Measurements from ENCODE around the gene CACNG4.

Gene CACNG4

DNA sequence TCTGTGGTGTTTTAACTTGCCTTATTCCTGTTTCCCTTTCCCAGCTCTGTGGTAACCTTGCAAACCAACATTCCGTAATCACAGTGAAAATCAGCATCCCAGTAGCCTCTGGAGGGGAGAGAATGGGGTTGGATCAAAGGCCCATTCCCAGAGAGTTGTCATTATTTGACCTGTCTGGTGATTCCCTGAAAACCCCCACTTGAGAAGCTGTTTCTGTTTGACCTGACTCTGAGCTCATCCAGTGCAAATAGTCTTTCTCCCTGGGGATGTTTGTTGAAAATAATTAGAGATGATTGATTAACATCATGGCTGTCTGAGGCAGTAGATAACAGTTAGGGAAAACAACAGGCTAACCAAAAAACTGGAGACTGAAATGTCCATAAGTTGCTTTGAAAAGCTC lies 82.9 kb downstream of the CACNG4 start:
- no peak for DNase-seq

- no peak for DNase-seq
These were observed 84.7 kb downstream of the CACNG4 start for GRCh38 chr17:67049025-67049739.

DNA sequence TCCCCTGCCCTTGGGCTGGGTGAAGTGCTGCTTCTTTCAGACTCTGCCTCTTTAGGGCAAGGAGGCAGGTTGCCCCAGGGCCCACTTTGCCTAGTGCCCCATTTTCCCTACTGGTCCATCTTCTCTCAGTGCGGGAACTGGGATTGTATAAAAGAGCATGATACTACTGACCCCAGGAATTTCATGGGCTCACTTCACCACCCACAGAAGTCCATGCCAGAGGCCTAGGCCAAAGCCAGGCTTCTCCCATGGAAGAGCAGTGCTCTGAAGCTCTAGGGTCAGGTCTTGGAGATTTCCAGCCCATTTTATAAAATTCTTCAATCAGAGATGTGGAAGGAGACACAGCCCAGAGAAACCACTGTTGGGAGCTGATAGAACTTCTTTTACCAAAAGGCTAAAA lies 85.6 kb downstream of the CACNG4 start:
- DNase-seq, result no peak

DNA sequence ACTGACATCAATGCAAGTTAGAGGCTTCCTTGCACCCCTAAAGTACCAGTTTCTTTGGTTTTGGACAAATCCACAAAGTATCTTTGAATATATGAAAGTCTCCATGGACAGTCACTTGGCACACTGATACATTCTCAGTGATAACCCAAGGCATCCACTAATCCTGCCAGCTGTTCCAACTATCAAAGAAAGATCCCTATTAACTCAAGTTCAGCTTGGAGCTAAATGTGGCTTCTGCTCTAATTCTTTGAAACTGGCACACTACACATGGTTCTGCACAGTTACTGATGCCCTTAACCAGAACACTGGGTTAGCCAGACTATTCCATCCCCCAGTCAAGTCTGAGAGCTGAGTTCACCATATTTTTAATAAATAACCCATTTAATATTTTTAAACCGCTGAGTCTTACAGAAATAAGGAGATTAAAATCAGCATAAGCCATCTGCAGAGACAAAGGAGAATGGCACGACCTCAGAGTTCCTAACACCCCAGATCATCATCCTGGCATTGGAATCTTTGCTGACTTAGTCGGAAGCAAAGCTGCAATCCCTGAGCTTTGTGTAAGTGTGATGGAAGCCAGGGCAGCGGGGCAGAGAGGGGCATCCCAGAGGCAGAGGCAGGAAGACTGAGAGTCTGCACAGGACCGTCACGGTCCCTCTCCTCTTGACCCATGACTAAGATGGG lies 86.1 kb downstream of the CACNG4 start:
- DNase-seq, result no peak

- no peak for DNase-seq
These were observed 86.6 kb downstream of the CACNG4 start for GRCh38 chr17:67051155-67051538.

GRCh38 chr17:67051837-67052236 lies 87.3 kb downstream of the CACNG4 start:
- no peak for DNase-seq

- no peak for DNase-seq
These were observed 88.4 kb downstream of the CACNG4 start for GRCh38 chr17:67052720-67053437.

DNA sequence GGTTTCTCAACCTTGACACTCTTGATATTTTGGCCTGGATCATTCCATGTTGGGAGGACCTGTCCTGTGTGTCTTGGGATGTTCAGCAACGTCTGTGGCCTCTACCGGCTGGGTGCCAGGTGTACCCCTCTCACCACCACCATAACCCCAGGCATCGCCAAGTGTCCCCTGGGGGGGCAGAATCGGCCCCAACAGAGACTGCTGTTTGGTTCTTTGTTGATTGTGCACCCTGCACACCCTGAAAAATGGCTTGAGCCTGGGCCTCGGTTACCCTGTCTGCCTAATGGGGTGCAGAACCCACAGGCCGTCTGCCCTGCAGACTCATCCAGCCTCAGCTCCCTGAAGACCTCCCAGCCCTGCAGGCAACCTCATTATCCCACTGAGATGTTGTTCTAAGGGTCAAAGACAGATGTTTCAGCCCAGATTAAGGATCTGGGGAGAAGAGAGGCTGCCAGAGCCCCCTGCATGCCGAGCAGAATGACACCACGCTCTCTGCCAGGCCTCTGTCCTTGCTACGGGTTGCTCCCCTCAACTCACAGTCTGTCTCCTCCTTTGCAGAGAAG lies 89.0 kb downstream of the CACNG4 start:
- no peak for DNase-seq

- DNase-seq, result no peak
These were observed 89.6 kb downstream of the CACNG4 start for GRCh38 chr17:67054011-67054591.

GRCh38 chr17:67054608-67055007 lies 90.1 kb downstream of the CACNG4 start:
- DNase-seq, result no peak

DNA sequence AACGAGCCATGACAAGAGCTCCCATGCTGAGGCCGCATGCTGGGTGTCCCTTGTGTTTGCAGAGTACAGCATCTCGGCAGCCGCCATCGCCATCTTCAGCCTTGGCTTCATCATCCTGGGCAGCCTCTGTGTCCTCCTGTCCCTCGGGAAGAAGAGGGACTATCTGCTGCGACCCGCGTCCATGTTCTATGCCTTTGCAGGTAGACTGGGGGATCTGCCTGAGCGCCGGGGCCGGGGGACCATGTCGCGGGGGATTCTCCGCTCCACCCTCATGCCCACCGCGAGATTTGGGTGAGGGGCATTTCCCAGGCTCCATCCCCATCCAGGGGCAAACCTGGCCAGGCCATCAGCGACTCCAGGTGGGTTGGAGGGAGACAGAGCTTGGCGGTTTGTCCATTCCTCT lies 90.5 kb downstream of the CACNG4 start:
- no peak for DNase-seq

- DNase-seq, result no peak
These were observed 91.6 kb downstream of the CACNG4 start for GRCh38 chr17:67055811-67056745.

DNA sequence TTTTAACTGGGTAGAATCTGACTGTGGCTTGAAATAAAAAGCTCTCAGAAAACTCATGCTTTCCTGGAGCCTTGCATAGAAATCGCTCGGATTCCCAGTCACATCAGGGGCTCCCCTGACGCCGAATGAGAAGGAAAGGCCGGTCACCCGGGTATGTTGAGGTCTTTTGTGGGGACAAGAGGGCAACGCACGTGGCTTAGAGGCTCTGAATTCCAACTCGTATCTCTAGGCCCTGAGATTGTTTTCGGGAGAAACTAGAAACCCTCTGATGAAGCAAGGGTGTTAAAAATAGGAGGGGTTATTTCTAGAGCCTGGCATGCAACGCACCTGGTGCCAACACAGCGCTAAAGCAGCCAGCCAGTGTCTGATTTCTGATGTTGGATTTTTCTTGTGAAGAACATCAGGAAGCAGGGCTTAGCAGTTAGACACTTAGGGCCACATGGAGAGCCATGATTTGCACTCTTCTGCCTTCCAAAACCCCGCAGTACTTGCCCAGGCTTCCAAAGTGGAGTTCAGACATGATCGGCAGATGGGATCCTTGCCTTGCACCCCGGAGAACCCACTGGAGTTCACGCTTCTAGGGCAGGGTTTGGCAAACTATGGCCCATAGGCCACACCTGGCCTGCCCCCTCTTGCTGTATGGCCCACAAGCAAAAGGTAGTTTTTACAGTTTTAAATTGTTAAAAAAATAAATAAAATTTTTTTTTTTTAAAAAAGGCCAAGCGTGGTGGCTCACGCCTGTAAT lies 92.4 kb downstream of the CACNG4 start:
- no peak for DNase-seq

DNA sequence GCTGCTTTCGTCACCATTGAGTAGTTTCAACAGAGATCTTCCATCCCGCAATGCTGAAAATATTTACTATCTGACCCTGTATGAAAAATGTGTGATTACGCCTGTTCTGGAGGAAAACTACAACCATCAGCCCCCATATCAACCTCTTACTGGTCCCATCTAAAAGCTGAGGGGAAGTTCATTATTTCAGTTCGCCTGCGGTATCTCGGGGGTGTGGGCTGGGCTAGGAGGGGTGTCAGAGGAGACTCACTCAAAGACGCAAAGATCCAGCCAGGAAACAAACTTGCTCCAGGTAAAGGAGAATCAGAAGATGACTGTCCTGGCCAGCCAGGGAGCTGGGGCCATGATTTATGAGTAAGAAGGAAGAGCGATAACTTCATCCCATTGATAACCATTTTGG lies 93.5 kb downstream of the CACNG4 start:
- DNase-seq, result no peak

GRCh38 chr17:67059372-67059771 lies 94.9 kb downstream of the CACNG4 start:
- no peak for DNase-seq

- DNase-seq, result no peak
These were observed 98.6 kb downstream of the CACNG4 start for GRCh38 chr17:67063141-67063540.

- no peak for DNase-seq
These were observed 102.2 kb downstream of the CACNG4 start for GRCh38 chr17:67066717-67067116.

DNA sequence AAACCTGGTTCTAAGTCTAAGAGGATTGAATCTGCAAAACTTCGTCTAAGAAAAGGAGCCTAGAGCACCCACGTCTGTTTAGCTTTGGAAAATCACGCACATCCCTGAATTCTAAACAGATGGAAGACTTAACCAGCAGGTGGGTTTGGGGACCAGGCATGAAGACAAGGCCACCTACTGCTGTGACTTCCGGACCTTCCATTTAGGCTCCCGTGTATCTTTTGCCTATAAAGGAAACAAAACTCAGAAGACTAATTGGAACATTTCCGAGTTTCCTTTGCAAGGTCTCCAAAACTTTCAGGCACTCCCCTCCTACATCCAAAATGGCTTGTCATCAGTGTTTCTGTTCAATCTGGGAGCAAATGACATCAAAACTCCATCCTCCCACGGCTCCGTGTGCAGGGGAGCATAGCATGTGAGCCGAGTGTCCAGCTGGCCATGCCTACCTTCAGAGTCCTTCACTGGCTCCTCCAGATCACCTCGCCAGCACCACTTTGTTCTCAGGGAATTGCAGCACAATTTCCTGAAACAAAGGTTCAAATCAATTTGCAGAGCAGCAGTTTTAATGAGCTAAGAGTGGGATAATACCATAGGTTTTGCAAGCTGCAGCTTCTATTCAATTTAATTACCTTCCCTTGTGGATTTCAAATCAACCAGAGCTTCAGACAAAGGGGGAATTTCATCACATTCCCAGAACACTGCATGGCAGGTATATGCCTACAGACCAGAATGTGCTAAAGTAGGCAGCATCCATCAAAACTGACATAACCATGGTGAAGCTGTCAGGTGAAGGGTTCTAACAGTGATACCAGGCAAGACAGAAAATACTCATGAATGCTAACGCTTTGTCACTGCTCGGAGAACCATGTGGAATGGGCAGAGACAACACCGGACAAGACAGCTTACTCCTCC lies 103.3 kb downstream of the CACNG4 start:
- DNase-seq, result no peak

- DNase-seq, result no peak
These were observed 104.5 kb downstream of the CACNG4 start for GRCh38 chr17:67068999-67069398.

- no peak for DNase-seq
These were observed 105.2 kb downstream of the CACNG4 start for GRCh38 chr17:67069603-67070136.

All from SW 1271 (cell line).